Endothelial cell of hepatic sinusoid (primary cell): ENCODE data around the gene NUTM2B.
"Not testable (repeated sequence)": the region's sequence is repeated elsewhere in the genome, so short reads cannot be mapped to it uniquely, and the experiment has no call there.

Source experiments
- in situ Hi-C: cut with HindIII; loops from 2 replicates; pipeline ENCODE4 v1.10.0; 2017; ENCODE audit warnings: low sequenced_read_pairs

The NUTM2B gene, protein sequence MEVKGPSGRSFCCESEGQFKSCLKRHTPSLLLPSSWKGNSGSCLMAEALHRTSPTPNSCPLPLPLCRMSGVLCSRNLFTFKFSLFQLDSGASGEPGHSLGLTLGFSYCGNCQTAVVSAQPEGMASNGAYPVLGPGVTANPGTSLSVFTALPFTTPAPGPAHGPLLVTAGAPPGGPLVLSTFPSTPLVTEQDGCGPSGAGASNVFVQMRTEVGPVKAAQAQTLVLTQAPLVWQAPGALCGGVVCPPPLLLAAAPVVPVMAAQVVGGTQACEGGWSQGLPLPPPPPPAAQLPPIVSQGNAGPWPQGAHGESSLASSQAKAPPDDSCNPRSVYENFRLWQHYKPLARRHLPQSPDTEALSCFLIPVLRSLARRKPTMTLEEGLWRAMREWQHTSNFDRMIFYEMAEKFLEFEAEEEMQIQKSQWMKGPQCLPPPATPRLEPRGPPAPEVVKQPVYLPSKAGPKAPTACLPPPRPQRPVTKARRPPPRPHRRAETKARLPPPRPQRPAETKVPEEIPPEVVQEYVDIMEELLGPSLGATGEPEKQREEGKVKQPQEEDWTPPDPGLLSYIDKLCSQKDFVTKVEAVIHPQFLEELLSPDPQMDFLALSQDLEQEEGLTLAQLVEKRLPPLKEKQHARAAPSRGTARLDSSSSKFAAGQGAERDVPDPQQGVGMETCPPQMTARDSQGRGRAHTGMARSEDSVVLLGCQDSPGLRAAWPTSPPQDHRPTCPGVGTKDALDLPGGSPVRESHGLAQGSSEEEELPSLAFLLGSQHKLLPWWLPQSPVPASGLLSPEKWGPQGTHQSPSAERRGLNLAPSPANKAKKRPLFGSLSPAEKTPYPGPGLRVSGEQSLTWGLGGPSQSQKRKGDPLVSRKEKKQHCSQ

GRCh38 chr10:79702927-79703326 lies at the start of gene NUTM2B:
Gene NUTM2B (plus strand): TSS chr10:79703227. CDS start chr10:79703610, 383 bp downstream.
- in situ Hi-C loops: not testable (repeated sequence)

- in situ Hi-C loops: not testable (repeated sequence)
Observed at GRCh38 chr10:79663287-79663686, 39.7 kb upstream of the NUTM2B start.

GRCh38 chr10:79664686-79665085 lies 38.3 kb upstream of the NUTM2B start:
- in situ Hi-C loops: not testable (repeated sequence)

DNA sequence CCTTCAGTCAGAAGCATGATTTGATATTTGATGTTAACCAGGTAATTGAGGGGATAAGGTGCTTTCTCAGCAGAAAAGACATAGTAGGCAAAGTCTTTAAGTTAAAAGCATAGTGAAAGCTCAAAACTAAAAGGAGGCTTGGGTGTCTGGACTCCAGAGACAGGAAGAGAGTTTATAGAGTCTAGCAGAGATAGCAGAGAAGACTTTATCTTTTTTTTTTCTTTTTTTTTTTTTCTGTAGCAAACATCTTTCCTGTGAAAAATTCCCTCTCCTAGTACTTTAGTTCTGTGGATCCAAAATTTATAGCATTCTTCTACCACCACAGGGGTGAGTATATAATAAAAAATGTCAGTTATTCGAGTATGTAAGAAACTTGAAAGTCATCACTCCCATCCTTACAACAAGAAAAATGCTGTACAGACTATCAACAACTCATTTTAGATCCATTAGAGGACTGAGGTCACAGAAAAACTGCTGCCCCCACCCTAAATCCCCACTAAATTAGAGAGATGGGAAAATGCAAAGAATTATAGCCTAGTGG lies 33.7 kb upstream of the NUTM2B start:
- in situ Hi-C loops: not testable (repeated sequence)

DNA sequence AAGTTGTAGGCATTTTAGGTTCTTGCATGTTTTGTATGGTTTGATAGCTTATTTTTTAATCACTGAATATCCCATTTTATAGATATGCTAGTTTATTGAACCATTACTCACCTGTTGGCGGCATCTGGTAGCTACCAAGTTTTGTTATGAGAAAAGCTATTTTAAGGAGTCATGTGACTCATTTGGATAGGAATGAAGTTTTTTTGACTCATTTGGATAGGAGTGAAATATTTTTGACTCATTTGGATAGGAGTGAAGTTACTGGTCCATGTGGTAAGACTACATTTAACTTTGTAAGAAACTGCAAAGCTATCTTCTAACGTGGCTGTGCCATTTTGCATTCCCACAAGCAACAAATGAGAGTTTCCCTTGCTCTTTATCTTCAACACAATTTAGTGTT lies 28.1 kb upstream of the NUTM2B start:
- in situ Hi-C loops: not testable (repeated sequence)

GRCh38 chr10:79683026-79683883 lies 19.8 kb upstream of the NUTM2B start:
- in situ Hi-C loops: not testable (repeated sequence)

GRCh38 chr10:79683884-79684720 lies 18.9 kb upstream of the NUTM2B start:
- in situ Hi-C loops: not testable (repeated sequence)

DNA sequence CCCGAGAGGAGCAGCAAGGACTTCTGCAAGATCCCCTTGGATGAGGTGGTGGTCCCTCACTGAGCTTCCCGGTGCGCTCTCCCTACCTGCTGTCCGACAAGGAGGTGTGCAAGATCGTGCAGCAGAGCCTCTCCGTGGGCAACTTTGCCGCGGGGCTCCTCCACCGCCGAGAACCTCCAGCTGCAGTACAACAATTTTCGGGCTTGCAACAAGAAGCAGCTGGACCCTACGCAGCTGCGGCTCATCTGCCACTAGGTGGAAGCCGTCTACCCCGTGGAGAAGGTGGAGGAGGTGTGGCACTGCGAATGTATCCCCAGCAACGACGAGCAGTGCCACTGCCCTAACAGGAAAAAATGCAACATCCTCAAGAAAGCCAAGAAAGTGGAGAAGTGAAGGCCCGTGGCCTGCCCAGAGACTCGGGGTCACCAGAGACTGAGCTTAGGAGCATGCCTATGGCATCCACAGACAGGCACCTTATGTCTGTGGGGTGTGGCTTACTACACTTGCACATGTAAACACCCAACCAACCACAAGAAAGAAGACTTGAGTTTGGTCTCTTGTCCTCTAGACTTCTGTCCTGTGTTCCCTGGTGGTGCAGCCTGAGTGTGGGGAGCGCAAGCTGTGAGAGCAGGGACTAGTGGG lies 17.9 kb upstream of the NUTM2B start:
- in situ Hi-C loops: not testable (repeated sequence)

DNA sequence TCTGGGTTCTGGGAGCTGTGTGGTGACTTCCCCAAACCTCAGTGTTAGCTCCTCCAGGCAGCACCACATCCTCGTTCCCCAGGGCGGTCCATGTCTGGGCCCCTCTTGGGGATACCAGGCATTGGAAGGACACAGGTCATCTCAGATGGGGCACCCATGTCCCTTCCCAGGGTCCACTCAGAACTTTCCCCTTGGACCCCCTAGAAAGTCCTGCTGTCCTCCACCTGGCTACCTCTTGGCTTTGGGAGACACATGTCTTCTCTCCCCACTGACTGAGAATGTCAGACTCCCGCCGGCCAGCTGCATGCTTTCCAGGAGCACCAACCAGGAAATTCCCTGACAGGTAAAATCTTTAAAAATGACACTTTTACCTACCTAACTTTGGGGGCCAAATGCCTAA lies 16.4 kb upstream of the NUTM2B start:
- in situ Hi-C loops: not testable (repeated sequence)

DNA sequence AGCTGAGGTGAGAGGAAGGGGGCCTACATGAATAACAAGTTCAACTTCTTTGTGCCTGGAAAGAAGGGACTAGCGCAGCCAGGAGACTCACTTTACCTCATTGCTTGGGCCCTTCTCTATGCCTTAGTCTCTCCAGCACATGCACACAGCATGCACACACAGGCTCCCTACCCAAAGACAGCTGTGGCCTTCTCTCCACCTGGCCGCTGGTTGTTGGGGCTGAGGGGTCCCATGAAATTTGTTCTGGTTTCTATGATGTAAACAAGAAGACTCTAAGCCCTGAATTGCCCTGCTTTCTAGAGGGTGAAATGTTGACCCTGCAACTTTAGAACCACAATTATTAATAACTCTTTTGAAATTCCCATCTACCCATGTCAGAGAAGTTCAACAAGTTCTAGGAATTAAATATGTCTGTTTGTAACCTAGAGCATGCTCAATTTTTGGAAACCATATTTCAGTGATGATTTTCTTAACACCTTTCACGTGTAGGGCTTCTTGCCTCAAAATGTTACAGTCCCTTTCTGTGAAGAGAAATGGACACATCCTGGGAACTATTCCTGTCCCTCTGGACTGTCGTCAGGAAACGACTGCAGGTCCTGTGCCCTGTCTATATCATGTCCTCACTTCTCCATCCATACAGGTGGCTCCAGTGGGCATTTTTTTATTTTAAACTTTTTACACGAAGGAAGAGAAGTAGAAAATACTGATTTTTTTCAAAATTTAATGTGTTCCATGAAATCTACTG lies 15.4 kb upstream of the NUTM2B start:
- in situ Hi-C loops: not testable (repeated sequence)

- in situ Hi-C loops: not testable (repeated sequence)
Observed at GRCh38 chr10:79688798-79689197, 14.2 kb upstream of the NUTM2B start.

DNA sequence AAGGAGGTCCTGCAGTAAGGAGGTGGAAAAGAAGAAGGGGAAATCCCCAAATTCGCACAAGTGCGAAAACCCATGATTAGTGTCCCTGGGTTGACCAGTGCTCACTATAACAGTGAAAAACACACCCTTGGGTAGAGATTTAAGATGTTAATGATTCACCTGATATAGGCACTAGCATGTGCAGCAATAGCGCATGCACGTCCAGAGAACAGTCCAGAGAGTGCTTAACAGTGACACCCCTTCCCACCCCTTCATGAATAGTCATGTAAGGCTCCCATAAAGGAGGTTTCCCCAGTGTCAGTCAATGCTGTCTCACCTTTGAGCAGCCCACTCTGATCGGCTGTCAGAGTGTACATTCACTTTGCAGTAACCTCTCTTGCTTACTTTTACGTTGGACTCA lies 6.4 kb upstream of the NUTM2B start:
- in situ Hi-C loops: not testable (repeated sequence)

- in situ Hi-C loops: not testable (repeated sequence)
Observed at GRCh38 chr10:79697141-79697540, 5.9 kb upstream of the NUTM2B start.

DNA sequence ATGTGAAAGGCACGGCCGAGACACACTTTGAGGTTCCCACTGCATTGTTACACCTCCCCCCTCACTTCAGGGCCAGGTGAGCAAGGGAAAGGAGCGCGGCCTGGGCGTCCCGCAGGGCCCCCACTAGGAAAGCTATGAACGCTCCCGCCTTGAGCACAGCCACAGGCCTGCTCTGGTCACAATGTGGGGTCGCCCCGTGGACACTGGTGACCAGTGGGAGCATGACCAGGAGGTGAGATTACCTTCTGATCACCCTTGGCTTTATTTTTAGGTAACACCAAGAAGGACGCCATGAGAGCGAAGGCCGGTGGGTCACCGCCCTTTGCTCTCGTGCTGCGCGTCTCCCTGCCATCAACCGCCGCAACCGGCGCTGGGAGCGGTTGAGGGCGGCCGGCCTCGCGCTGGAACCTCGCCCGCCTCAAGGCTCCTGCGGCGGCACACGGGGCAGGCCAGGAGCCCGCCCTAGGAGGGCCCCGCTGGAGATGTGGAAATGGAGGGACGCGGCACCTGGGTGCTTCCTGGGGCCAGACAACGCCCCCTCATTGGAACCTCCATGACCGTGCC lies 2.6 kb upstream of the NUTM2B start:
- in situ Hi-C loops: not testable (repeated sequence)

GRCh38 chr10:79707017-79707416 lies 4.0 kb downstream of the NUTM2B start:
- in situ Hi-C loops: not testable (repeated sequence)

- in situ Hi-C loops: not testable (repeated sequence)
Observed at GRCh38 chr10:79714976-79715375, 11.9 kb downstream of the NUTM2B start.

DNA sequence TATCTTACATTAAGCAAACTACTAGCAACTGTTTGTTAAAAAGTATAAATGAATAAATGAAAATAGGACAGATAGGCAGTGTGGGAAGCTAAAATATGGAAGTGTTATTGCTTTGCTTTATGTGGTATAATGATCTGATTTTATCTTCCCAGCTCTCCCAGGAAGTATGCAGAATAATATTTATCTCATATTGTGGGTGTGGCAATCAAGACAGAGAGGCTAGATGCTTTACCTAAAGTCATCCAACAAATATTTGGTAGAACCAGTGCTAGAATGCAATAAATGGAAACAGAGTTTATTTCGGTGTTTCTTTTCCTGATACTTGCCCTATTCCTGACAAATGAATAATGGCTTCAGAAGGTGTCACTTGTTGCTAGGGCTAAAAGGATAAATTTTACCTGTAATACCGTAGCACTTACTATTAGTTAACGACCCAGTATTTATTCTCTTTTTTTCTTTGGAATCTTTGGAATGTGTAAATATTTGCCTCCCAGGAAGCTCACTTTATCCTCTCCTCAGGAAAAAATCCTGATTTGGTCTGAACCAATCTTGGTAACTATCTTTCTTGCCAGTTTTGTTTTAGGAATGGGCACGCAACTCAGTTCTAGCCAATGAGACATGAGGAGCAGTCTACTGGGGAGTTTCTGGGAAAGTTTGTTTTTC lies 14.0 kb downstream of the NUTM2B start:
- in situ Hi-C loops: not testable (repeated sequence)

DNA sequence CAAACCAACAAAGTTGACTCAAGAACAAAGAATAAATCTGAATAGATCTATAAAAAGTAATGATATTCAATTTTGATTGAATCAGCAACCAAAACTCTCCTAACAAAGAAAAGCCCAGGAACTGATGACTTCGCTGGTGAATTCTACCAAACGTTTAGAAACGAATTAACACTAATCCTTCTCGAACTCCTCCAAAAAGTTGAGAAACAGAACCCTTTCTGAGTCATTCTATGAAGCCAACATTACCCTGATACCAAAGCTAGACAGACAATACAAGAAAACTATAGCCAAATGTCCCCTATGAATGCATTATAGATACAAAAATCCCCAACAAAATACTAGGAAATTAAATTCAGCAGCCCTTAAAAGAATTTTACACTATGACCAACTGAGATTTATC lies 17.0 kb downstream of the NUTM2B start:
- in situ Hi-C loops: not testable (repeated sequence)
